GM18907 (cell line): ENCODE measurements around the gene ATG4D.
A peak's percentile ranks its signal among the peaks of the same experiment; 100 is the strongest.
"Not testable (repeated sequence)": the region's sequence is repeated elsewhere in the genome, so short reads cannot be mapped to it uniquely, and the experiment has no call there.

ENCODE experiments used
- ATAC-seq: cut with Tn5 transposase; IDR thresholded peaks from one replicate; pipeline ENCODE4 v1.9.1; 2021; ENCODE audit warnings: mild to moderate bottlenecking, moderate library complexity; ENCODE audit not compliant: unreplicated experiment

Gene ATG4D

GRCh38 chr19:10518444-10519361, 25.0 kb upstream of the ATG4D start:
- ATAC-seq = no peak

DNA sequence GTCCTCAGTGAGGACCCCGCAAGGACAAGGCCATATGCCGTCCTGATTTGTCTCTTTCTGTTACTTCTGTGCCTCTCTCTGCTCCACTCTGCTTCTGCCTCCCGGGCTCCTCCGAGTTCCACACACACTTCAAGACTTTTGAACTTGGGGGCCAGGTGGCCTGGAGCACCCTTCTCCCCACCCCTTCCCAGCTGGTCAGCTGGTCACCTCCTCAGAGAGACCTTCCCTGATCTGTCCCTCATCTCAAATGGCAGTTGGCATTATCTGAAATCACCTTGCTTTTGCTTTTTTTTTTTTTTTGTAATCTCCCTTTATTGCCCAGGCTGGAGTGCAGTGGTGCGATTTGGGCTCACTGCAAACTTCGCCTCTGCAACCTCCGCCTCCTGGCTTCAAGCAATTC, 24.3 kb upstream of the ATG4D start:
- ATAC-seq = no peak

- no peak for ATAC-seq
These were observed 22.9 kb upstream of the ATG4D start for GRCh38 chr19:10520652-10521318.

- ATAC-seq = no peak
These were observed 22.1 kb upstream of the ATG4D start for GRCh38 chr19:10521461-10522171.

DNA sequence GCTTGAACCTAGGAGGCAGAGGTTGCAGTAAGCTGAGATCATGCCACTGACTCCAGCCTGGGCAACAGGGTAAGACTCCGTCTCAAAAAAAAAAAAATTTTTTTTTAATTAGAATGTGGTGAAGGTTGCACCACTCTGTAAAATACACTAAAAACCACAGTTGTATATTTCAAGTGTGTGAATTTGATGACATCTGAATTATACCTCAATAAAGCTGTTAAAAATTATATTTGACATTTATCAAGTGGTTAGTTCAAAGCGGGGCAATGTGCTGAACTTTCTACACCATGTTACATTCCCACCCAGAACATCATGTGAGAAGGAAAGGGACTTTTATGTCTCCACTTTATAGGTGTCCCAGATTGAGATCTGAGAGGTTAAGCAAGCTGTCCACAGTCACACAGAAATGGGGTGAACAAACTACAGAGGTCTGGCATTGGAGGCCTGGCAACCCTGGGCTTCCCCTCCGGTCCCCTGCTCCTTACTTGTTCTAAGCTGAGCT, 20.5 kb upstream of the ATG4D start:
- ATAC-seq = no peak

DNA sequence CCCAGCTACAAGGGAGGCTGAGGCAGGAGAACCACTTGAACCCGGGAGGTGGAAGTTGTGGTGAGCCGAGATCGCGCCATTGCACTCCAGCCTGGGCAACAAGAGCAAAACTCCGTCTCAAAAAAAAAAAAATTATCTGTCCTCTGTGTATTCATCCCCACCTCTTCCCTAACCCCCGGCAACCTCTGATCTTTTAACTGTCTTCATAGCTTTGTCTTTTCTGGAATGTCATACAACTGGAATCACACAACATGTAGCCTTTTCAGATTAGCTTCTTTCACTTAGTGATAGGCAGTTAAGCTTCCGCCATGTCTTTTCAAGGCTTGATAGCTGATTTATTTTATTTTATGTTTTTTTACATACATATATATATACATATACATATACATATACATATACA, 18.1 kb upstream of the ATG4D start:
- ATAC-seq = no peak

- ATAC-seq = not testable (repeated sequence)
These were observed 16.8 kb upstream of the ATG4D start for GRCh38 chr19:10526887-10527286.

GRCh38 chr19:10532457-10532856, 11.2 kb upstream of the ATG4D start:
- no peak for ATAC-seq

- no peak for ATAC-seq
These were observed 9.9 kb upstream of the ATG4D start for GRCh38 chr19:10533646-10534386.

- ATAC-seq = no peak
These were observed 8.1 kb upstream of the ATG4D start for GRCh38 chr19:10535613-10536012.

DNA sequence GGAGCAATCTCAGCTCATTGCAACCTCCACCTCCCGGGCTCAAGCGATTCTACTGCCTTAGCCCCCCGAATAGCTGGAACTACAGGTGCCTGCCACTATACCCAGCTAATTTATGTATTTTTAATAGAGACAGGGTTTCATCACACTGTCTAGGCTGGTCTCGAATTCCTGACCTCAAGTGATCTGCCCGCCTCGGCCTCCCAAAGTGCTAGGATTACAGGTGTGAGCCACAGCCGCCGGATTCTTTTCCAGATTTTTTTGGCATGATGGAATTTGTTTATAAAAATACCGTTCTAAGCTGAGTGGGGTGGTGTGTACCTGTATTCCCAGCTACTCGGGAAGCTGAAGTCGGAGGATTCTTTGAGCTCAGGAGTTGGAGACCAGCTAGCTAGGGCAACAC, 6.0 kb upstream of the ATG4D start:
- ATAC-seq = no peak

GRCh38 chr19:10538204-10538983, 5.3 kb upstream of the ATG4D start:
- ATAC-seq = no peak

- ATAC-seq = not testable (repeated sequence)
These were observed 4.7 kb upstream of the ATG4D start for GRCh38 chr19:10539016-10539415.

- no peak for ATAC-seq
These were observed 665 bp upstream of the ATG4D start for GRCh38 chr19:10543059-10543419.

GRCh38 chr19:10544242-10544752, 593 bp downstream of the ATG4D start:
- peak; percentile 13 for ATAC-seq

DNA sequence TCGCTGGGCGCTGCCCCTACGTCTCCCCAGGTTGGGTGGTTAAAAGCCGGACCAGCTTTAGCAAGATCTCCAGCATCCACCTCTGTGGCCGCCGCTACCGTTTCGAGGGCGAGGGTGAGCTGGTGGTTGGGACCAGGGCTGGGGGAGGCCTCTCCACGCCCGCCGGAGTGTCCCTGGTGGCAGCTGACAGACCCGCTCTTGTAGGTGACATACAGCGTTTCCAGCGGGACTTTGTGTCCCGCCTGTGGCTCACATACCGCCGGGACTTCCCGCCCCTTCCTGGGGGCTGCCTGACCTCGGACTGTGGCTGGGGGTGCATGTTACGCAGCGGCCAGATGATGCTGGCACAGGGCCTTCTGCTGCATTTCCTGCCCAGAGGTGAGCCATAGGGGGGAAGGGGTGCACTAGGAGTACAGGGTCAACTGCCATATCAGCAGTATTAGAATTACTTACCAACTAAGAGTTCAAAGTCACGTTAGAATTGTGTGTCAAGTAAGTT, 1.1 kb downstream of the ATG4D start:
- ATAC-seq = no peak

- ATAC-seq = no peak
These were observed 3.1 kb downstream of the ATG4D start for GRCh38 chr19:10546817-10547216.

DNA sequence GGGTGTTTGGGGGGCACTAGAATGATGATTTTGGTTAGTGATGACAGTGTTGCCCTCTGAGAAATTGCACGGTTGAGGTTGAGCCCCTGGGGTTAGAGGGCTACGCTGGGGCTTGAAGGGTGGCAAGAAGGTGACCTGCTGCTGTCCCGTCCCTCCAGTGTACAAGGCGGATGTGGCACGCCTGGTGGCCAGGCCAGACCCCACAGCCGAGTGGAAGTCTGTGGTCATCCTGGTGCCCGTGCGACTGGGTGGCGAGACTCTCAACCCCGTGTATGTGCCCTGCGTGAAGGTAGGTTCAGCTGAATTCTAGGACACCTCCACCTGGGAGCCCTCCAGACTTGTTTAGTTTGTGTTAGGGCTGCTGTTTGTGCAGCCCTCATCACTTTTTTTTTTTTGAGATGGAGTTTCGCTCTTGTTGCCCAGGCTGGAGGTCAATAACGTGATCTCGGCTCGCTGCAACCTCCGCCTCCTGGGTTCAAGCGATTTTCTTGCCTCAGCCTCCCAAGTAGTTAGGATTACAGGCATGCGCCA, 5.1 kb downstream of the ATG4D start:
- no peak for ATAC-seq

DNA sequence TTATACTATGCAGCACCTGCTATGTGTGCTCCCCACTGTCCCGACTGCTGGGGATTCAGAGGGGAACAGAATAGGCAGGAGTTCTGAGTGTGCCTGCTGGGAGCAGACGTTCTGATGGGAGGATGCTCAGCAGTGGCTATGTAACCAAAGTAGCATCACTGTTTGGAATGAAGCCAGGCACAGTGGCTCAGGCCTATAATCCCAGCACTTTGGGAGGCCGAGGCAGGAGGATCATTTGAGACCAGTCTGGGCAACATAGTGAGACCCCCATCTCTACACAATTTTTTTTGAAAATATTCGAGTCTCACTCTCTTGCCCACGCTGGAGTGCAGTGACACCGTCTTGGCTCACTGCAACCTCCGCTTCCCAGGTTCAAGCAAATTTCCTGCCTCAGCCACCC, 6.0 kb downstream of the ATG4D start:
- no peak for ATAC-seq
